Measurements from ENCODE around the gene SPATA13.

GRCh38 chr13:24264976-24265375 lies 104.5 kb downstream of the SPATA13 start:
- TF ChIP-seq CTCF (IDR thresholded peaks at IDR 0.05; ENCODE audit: insufficient read depth, low read length, poor library complexity, severe bottlenecking) = no peak
- TF ChIP-seq EZH2phosphoT487 (conservative IDR thresholded peaks at IDR 0.05; ENCODE audit: low read length) = no peak
